H1 (cell line): ENCODE measurements around the gene CIC. TPM values are rescaled to one million over a fixed set of nuclear protein-coding genes. Genes with fewer than 3 reads are reported as not detected.

Source experiments
- CTCF ChIA-PET: fragments of 300-600 bp; sonication (Branson Sonifier 250); formaldehyde crosslinking; loops from one replicate; lab custom pipeline; 2021; ENCODE audit not compliant: partially characterized antibody; lab: Charles Lee
- POLR2A ChIA-PET: fragments of 300-600 bp; sonication (Branson Sonifier 250); formaldehyde crosslinking; loops from one replicate; lab custom pipeline; 2021; ENCODE audit warnings: inconsistent platforms; ENCODE audit not compliant: partially characterized antibody; lab: Charles Lee
- DNase-seq, 2 experiments: peaks; one replicate each; pipeline versions ENCODE4 v3.0.0 to v3.0.0-alpha.2; 2010 to 2022; ENCODE audit warnings: low spot score in 2 of 2, low read depth in 1 of 2, mixed read lengths in 1 of 2
- FAIRE-seq: peaks from 2 replicates; lab custom pipeline; 2011; peaks lifted over from hg19 to GRCh38; lab: Jason Lieb, UNC
- H2AFZ ChIP-seq: 2 replicates; pipeline ENCODE4 v1.8.1; 2012; ENCODE audit warnings: low read length, inconsistent platforms
- H2AK5ac ChIP-seq: 2 replicates; pipeline ENCODE4 v1.6.1; 2013; ENCODE audit warnings: low read depth, low read length
- H2BK120ac ChIP-seq: replicated peaks from 2 replicates; pipeline ENCODE3; 2013; ENCODE audit warnings: low read depth, low read length, inconsistent platforms
- H2BK12ac ChIP-seq: 2 replicates; pipeline ENCODE4 v1.6.1; 2013; ENCODE audit warnings: low read depth, low read length
- H2BK15ac ChIP-seq: 2 replicates; pipeline ENCODE4 v1.6.1; 2013; ENCODE audit warnings: low read length
- H2BK20ac ChIP-seq: 2 replicates; pipeline ENCODE4 v1.6.1; 2013; ENCODE audit warnings: low read length
- H2BK5ac ChIP-seq: 2 replicates; pipeline ENCODE4 v1.6.1; 2013; ENCODE audit warnings: low read depth, low read length
- H3K14ac ChIP-seq: 2 replicates; pipeline ENCODE4 v1.6.1; 2013; ENCODE audit warnings: inconsistent platforms; ENCODE audit not compliant: insufficient read length
- H3K18ac ChIP-seq: 2 replicates; pipeline ENCODE4 v1.6.1; 2013; ENCODE audit warnings: low read length; ENCODE audit errors: extremely low read depth
- H3K23ac ChIP-seq: 2 replicates; pipeline ENCODE4 v1.6.1; 2013; ENCODE audit warnings: inconsistent platforms; ENCODE audit not compliant: insufficient read length
- H3K23me2 ChIP-seq: 2 replicates; pipeline ENCODE4 v1.6.1; 2013; ENCODE audit warnings: low read depth, low read length
- H3K27ac ChIP-seq: 2 replicates; pipeline ENCODE4 v1.6.1; 2011; ENCODE audit warnings: low read depth, low read length, inconsistent platforms
- H3K27me3 ChIP-seq, 4 experiments: replicated peaks in 1 of 4; 1 replicate in 1 of 4; 2 replicates in 3 of 4; pipeline versions ENCODE4 v1.6.1 to v1.8.1; 2011 to 2013; ENCODE audit warnings: low read length in 3 of 4, mild to moderate bottlenecking in 3 of 4, inconsistent platforms in 2 of 4, mixed read lengths in 2 of 4, moderate library complexity in 1 of 4; ENCODE audit not compliant: control insufficient read depth in 3 of 4, insufficient read depth in 3 of 4; ENCODE audit errors: extremely low read depth in 1 of 4
- H3K36me3 ChIP-seq, 4 experiments: 2 replicates each; pipeline versions ENCODE4 v1.6.1 to v1.8.1; 2011 to 2013; ENCODE audit warnings: mild to moderate bottlenecking in 4 of 4, low read length in 3 of 4, moderate library complexity in 2 of 4, control low read depth in 1 of 4, inconsistent platforms in 1 of 4; ENCODE audit not compliant: insufficient read depth in 4 of 4, control insufficient read depth in 2 of 4
- H3K4ac ChIP-seq: replicated peaks from 2 replicates; pipeline ENCODE3; 2013; ENCODE audit warnings: low read length, low read depth, mixed read lengths, inconsistent platforms; ENCODE audit not compliant: insufficient read length
- H3K4me1 ChIP-seq, 4 experiments: replicated peaks in 1 of 4; 1 replicate in 1 of 4; 2 replicates in 3 of 4; pipeline versions ENCODE4 v1.6.1 to v1.8.1; 2011 to 2013; ENCODE audit warnings: low read length in 3 of 4, inconsistent platforms in 2 of 4, mixed read lengths in 1 of 4; ENCODE audit not compliant: insufficient read depth in 4 of 4, control insufficient read depth in 3 of 4
- H3K4me2 ChIP-seq, 2 experiments: 2 replicates each; pipeline versions ENCODE4 v1.6.1 to v1.8.1; 2011 to 2013; ENCODE audit warnings: low read depth in 2 of 2, low read length in 2 of 2, control low read depth in 1 of 2, inconsistent platforms in 1 of 2, mild to moderate bottlenecking in 1 of 2; ENCODE audit not compliant: insufficient read depth in 1 of 2
- H3K4me3 ChIP-seq, 4 experiments: fragments of 200-600, 300-600 bp in 1 of 4; sonication (generic), shearing (Covaris generic), sonication (Bioruptor Twin) in 1 of 4; 2 replicates each; pipeline versions ENCODE4 v1.5.1 to v1.8.1; 2011 to 2016; ENCODE audit warnings: low read length in 4 of 4, low read depth in 3 of 4, control low read depth in 2 of 4, inconsistent platforms in 2 of 4, mild to moderate bottlenecking in 2 of 4, mixed read lengths in 1 of 4, moderate library complexity in 1 of 4; ENCODE audit not compliant: insufficient read depth in 2 of 4; ENCODE audit errors: extremely low read depth in 1 of 4
- H3K56ac ChIP-seq: replicated peaks from 2 replicates; pipeline ENCODE3; 2013; ENCODE audit warnings: low read depth, mild to moderate bottlenecking, mixed read lengths, low read length, inconsistent platforms; ENCODE audit not compliant: insufficient read length
- H3K79me1 ChIP-seq: 2 replicates; pipeline ENCODE4 v1.6.1; 2013; ENCODE audit warnings: low read depth, low read length, control low read depth
- H3K79me2 ChIP-seq, 2 experiments: 2 replicates each; pipeline versions ENCODE4 v1.6.1 to v1.8.1; 2012 to 2013; ENCODE audit warnings: low read length in 2 of 2, mild to moderate bottlenecking in 2 of 2, inconsistent platforms in 1 of 2; ENCODE audit not compliant: insufficient read depth in 2 of 2, control insufficient read depth in 1 of 2
- H3K9ac ChIP-seq, 4 experiments: replicated peaks in 1 of 4; 1 replicate in 1 of 4; 2 replicates in 3 of 4; pipeline versions ENCODE4 v1.6.1 to v1.8.1; 2011 to 2013; ENCODE audit warnings: low read depth in 3 of 4, low read length in 3 of 4, control low read depth in 2 of 4, mild to moderate bottlenecking in 2 of 4, moderate library complexity in 2 of 4, inconsistent platforms in 1 of 4; ENCODE audit errors: extremely low read depth in 1 of 4
- H3K9me3 ChIP-seq, 2 experiments: 2 replicates each; pipeline versions ENCODE4 v1.6.1 to v1.8.1; 2012 to 2013; ENCODE audit warnings: mild to moderate bottlenecking in 2 of 2, moderate library complexity in 2 of 2, control low read depth in 1 of 2, inconsistent platforms in 1 of 2, low read depth in 1 of 2, low read length in 1 of 2, mixed read lengths in 1 of 2; ENCODE audit not compliant: insufficient read depth in 2 of 2
- H4K20me1 ChIP-seq, 2 experiments: replicated peaks in 1 of 2; 2 replicates each; pipeline versions ENCODE3 to v1.8.1; 2011 to 2013; ENCODE audit warnings: inconsistent platforms in 2 of 2, low read length in 2 of 2, mild to moderate bottlenecking in 1 of 2; ENCODE audit not compliant: insufficient read depth in 2 of 2, control insufficient read depth in 1 of 2
- H4K5ac ChIP-seq: 2 replicates; pipeline ENCODE4 v1.6.1; 2013; ENCODE audit warnings: low read length, low read depth, mixed read lengths, inconsistent platforms; ENCODE audit not compliant: insufficient read length
- H4K8ac ChIP-seq: 2 replicates; pipeline ENCODE4 v1.8.0; 2013; ENCODE audit warnings: mild to moderate bottlenecking, moderate library complexity, low read length, inconsistent platforms; ENCODE audit not compliant: insufficient read depth; ENCODE audit errors: extremely low read depth
- H4K91ac ChIP-seq: replicated peaks from 2 replicates; pipeline ENCODE3; 2013; ENCODE audit warnings: low read length, mixed read lengths, inconsistent platforms; ENCODE audit not compliant: insufficient read length
- CHD2 ChIP-seq: IDR thresholded peaks from 2 replicates; pipeline ENCODE4 v1.6.1; 2012; ENCODE audit warnings: low read length, improper control_type of control experiment
- JUN ChIP-seq: IDR thresholded peaks from 2 replicates; pipeline ENCODE4 v1.6.1; 2011; ENCODE audit warnings: low read depth, mild to moderate bottlenecking, improper control_type of control experiment, low read length
- RAD21 ChIP-seq, 2 experiments: IDR thresholded peaks in 1 of 2; conservative IDR thresholded peaks in 1 of 2; 2 replicates each; pipeline ENCODE4 v1.6.1; 2011; ENCODE audit warnings: low read depth in 2 of 2, low read length in 2 of 2, improper control_type of control experiment in 1 of 2, inconsistent platforms in 1 of 2, mild to moderate bottlenecking in 1 of 2, moderate library complexity in 1 of 2
- SIRT6 ChIP-seq: IDR thresholded peaks from one replicate; pipeline ENCODE4 v1.7.1; 2012; ENCODE audit warnings: low read length, inconsistent platforms
- WGBS, 2 experiments: shearing (Covaris generic) in 1 of 2; methylation state at CpG; one replicate each; pipeline versions ENCODE4 v1.1.6 to v1.1.7; 2013 to 2015; ENCODE audit warnings: low lambda C conversion rate in 2 of 2, mixed read lengths in 2 of 2, inconsistent platforms in 1 of 2, low coverage in 1 of 2, missing lambda C conversion rate in 1 of 2; ENCODE audit not compliant: insufficient replicate concordance in 2 of 2, insufficient coverage in 1 of 2, insufficient read length in 1 of 2; ENCODE audit errors: extremely low coverage in 1 of 2, missing lambda C conversion rate in 1 of 2; 5-methylcytosine and 5-hydroxymethylcytosine counted together
- polyA plus RNA-seq, 7 experiments: library from polyadenylated mRNA; depleted of rRNA in 3 of 7; stranded (reverse) in 5 of 7; unstranded in 2 of 7; fragments of >200 nt in 5 of 7; fragments of 200-250 nt in 2 of 7; gene quantifications; 1 replicate in 5 of 7; 2 replicates in 1 of 7; 4 replicates in 1 of 7; pipeline versions ENCODE4 v1.2.1 to v1.2.3, GENCODE V29; 2011 to 2013; ENCODE audit warnings: missing spikeins in 2 of 7, mixed read lengths in 2 of 7
- total RNA-seq: library from RNA; stranded (reverse); fragmentation: NEBNext Ultra II Directional; extraction: Animal tissue kit (Norgen Biotek cat#: 25700); gene quantifications from 2 replicates; pipeline ENCODE4 v1.2.1, GENCODE V29; 2021

Gene CIC
- total and polyA plus RNA-seq, 2 of the 8 experiments (the other 6 are each of a cell fraction or from before 2014, with no cell fraction given): 13.2 to 43.6 TPM

- Histone ChIP-seq H2BK120ac (no peak overlapping the region), H4K20me1 (peaks cover 11 to 39% of the 10 kb centered on the region in 2 experiments), H3K27ac (no peak overlapping the region), H3K18ac (no peak overlapping the region), H2AK5ac (no peak overlapping the region), H4K5ac (no peak overlapping the region), H3K14ac (no peak overlapping the region), H3K23me2 (no peaks in the 10 kb centered on the region), H3K79me1 (peaks cover 5% of the 10 kb centered on the region), H3K36me3 (peaks cover 20 to 73% (median 45%) of the 10 kb centered on the region in 4 experiments), H3K4me3 (no peak overlapping the region), H4K8ac (no peak overlapping the region), H2AFZ (no peak overlapping the region), H2BK15ac (no peak overlapping the region), H2BK12ac (no peak overlapping the region), H3K4me2 (no peak overlapping the region), H4K91ac (no peak overlapping the region), H3K9ac (no peak overlapping the region), H3K56ac (no peak overlapping the region), H2BK5ac (no peak overlapping the region), H3K9me3 (no peaks in the 10 kb centered on the region), H3K4me1 (no peaks in the 10 kb centered on the region), H3K79me2 (no peaks in the 10 kb centered on the region), H3K27me3 (no peaks in the 10 kb centered on the region), H3K4ac (no peak overlapping the region), H3K23ac (no peak overlapping the region), H2BK20ac (no peak overlapping the region)
- POLR2A ChIA-PET: interaction anchor here (0.7 to 4.5 kb wide), 7 partner anchors 8 to 353 kb away, joined by 3 to 23 read pairs (median 3); partner anchors contain the start of genes CD79A, GSK3A and ZNF574
- FAIRE-seq (no peak), DNase-seq (no peak)
- CTCF ChIA-PET: interaction anchor here (0.7 to 1.7 kb wide), 7 partner anchors 9 to 131 kb away, joined by 3 to 5 read pairs (median 4); no protein-coding TSS in a partner anchor
- 86% methylated on average over 8 of the region's 8 CpGs; no CpG with 5 or more reads in 1 of the 2 experiments for WGBS, 2 experiments
- TF ChIP-seq RAD21 (IDR thresholded peaks at IDR 0.05 in 1 of 2, conservative IDR thresholded peaks at IDR 0.05 in 1 of 2; ENCODE audit: low read depth in 2 of 2, low read length in 2 of 2) (no peak), CHD2 (no peak), SIRT6 (no peak), JUN (no peak)
Measured at GRCh38 chr19:42229855-42230351, 39.1 kb upstream of the CIC start.
